Tibial nerve (tissue), 4 donors: Measurements from ENCODE around the gene SLC33A1. TPM values are rescaled to one million over a fixed set of nuclear protein-coding genes. Genes with fewer than 3 reads are reported as not detected.
A peak's percentile ranks its signal among the peaks of the same experiment; 100 is the strongest.
"Not testable (repeated sequence)": the region's sequence is repeated elsewhere in the genome, so short reads cannot be mapped to it uniquely, and the experiment has no call there.

Source experiments
- DNase-seq, 2 donors: peaks; one replicate each; pipeline ENCODE4 v3.0.0-alpha.2; 2019; ENCODE audit warnings: low spot score in 2 of 2
- H3K27ac ChIP-seq, 4 donors: fragments of 200-600 bp; sonication (generic) in 3 of 4; one replicate each; pipeline ENCODE4 v1.5.1; 2017 to 2019; ENCODE audit warnings: mild to moderate bottlenecking in 1 of 4
- H3K27me3 ChIP-seq, 2 donors: fragments of 200-600 bp; sonication (generic) in 1 of 2; one replicate each; pipeline versions ENCODE4 v1.5.1 to v1.6.0; 2017 to 2019
- H3K36me3 ChIP-seq, 3 donors: fragments of 200-600 bp; sonication (generic); one replicate each; pipeline ENCODE4 v1.5.1; 2018 to 2019
- H3K4me1 ChIP-seq, 4 donors: fragments of 200-600 bp; sonication (generic) in 3 of 4; one replicate each; pipeline ENCODE4 v1.5.1; 2017 to 2019
- H3K4me3 ChIP-seq, 4 donors: fragments of 200-600 bp; sonication (generic) in 3 of 4; one replicate each; pipeline ENCODE4 v1.5.1; 2017 to 2019; ENCODE audit warnings: mild to moderate bottlenecking in 1 of 4, moderate library complexity in 1 of 4
- H3K9me3 ChIP-seq, 4 donors: fragments of 200-600 bp; sonication (generic) in 3 of 4; one replicate each; pipeline ENCODE4 v1.5.1; 2017 to 2019
- CTCF ChIP-seq, 5 experiments: fragments of 200-600 bp in 3 of 5; fragments of 450-650 bp in 2 of 5; sonication (generic) in 3 of 5; IDR thresholded peaks; one replicate each; pipeline ENCODE4 v1.5.1; 2016 to 2019; ENCODE audit warnings: antibody characterized with exemption in 5 of 5, mild to moderate bottlenecking in 3 of 5, moderate library complexity in 2 of 5
- EP300 ChIP-seq, 2 donors: sonication (generic); formaldehyde crosslinking; IDR thresholded peaks; one replicate each; pipeline ENCODE4 v1.6.1; 2017; ENCODE audit warnings: antibody characterized with exemption in 2 of 2, mild to moderate bottlenecking in 1 of 2
- POLR2A ChIP-seq, 2 donors: fragments of 450-650 bp; IDR thresholded peaks; one replicate each; pipeline ENCODE4 v1.6.1; 2017; ENCODE audit warnings: antibody characterized with exemption in 2 of 2, mild to moderate bottlenecking in 2 of 2, moderate library complexity in 2 of 2
- WGBS, 2 donors: methylation state at CpG; one replicate each; pipeline ENCODE4 v1.1.5; 2018; 5-methylcytosine and 5-hydroxymethylcytosine counted together
- total RNA-seq, 4 donors: library from RNA; depleted of rRNA; stranded (reverse); fragments of >200 nt; gene quantifications; one replicate each; pipeline ENCODE4 v1.1.0, GENCODE V29; 2016

The SLC33A1 gene
- total RNA-seq, 4 donors from 2014 or later = 26.4 to 30.6 (median 29.6) TPM

GRCh38 chr3:155870945-155871745 is 16.9 kb upstream of the SLC33A1 start:
- peak overlapping the region; percentile 88 to 98 (median 94) for H3K4me3 ChIP-seq
- H3K36me3 ChIP-seq = no peaks in the 10 kb centered on the region
- WGBS, 2 donors = 0 to 1% methylated on average over 32 to 50 of the region's 85 CpGs
- H3K9me3 ChIP-seq = no peaks in the 10 kb centered on the region
- TF ChIP-seq EP300 (IDR thresholded peaks at IDR 0.05) (peak in 1 of 2 donors; percentile 42), POLR2A (IDR thresholded peaks at IDR 0.05) (no peak)
- H3K27me3 ChIP-seq = no peaks in the 10 kb centered on the region
- H3K27ac ChIP-seq = peak overlapping the region; percentile 94 to 97 (median 96)
- peaks cover 0 to 42% (median 16%) of the 10 kb centered on the region in 4 donors for H3K4me1 ChIP-seq
- peak; percentile 35 to 41 for DNase-seq

DNA sequence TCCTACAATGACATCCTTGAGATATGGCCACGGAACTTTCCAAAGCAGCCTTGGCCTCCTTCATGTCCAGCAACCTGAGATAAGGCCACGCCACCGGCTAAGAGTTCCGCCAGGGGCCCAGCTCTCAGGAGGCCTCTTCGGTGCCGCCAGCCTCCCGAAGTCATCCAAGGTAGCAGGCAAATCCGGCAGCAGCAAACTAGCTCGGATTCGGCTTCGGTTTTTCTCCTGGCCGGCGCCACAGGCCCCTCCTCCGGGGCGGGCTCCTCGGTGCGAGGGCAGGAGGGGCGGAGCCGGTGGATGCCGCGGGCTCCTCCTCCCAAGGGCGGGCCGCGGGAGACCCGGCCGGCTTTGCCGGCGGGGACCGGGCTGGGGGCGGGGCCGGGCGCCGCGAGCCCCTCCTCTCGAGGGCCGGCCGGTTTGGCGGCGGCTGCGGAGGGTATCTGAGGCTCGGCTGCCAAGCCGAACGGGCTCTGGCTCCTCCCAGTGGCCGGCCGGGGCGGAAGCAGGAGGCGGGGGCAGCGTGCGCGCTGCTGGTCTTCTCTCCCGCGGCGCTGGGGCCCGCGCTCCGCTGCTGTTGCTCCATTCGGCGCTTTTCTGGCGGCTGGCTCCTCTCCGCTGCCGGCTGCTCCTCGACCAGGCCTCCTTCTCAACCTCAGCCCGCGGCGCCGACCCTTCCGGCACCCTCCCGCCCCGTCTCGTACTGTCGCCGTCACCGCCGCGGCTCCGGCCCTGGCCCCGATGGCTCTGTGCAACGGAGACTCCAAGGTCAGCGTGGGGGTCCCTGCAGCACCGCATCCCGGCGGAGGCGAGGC is 16.1 kb upstream of the SLC33A1 start, which contains the start of gene GMPS:
TSS of gene GMPS (plus strand) at position 518 of the 812 bp plus-strand sequence. CDS start at position 739, 221 bp downstream.
- peak; percentile 78 to 86 for DNase-seq
- Histone ChIP-seq H3K4me3 (peak within 1 kb of the TSS; percentile 88 to 98 (median 94)), H3K27me3 (no peaks in the 10 kb centered on the region), H3K9me3 (no peaks in the 10 kb centered on the region), H3K36me3 (no peaks in the 10 kb centered on the region), H3K4me1 (peaks cover 0 to 36% (median 13%) of the 10 kb centered on the region in 4 donors), H3K27ac (peak within 1 kb of the TSS; percentile 94 to 97 (median 96))
- 0% methylated on average over 21 to 56 of the region's 83 CpGs for WGBS, 2 donors
- peak; percentile 60 to 84 (median 74) for TF ChIP-seq CTCF (IDR thresholded peaks at IDR 0.05)
- TF ChIP-seq POLR2A (IDR thresholded peaks at IDR 0.05) = peak; percentile 67 to 82
- peak in 1 of 2 donors; percentile 85 for TF ChIP-seq EP300 (IDR thresholded peaks at IDR 0.05)

- Histone ChIP-seq H3K4me1 (peaks cover 0 to 31% (median 13%) of the 10 kb centered on the region in 4 donors), H3K4me3 (peak overlapping the region; percentile 58 to 94 (median 90)), H3K27me3 (no peaks in the 10 kb centered on the region), H3K9me3 (no peaks in the 10 kb centered on the region), H3K27ac (peak overlapping the region; percentile 52 to 97 (median 96)), H3K36me3 (no peaks in the 10 kb centered on the region)
- TF ChIP-seq CTCF (IDR thresholded peaks at IDR 0.05) (no peak), EP300 (IDR thresholded peaks at IDR 0.05) (no peak), POLR2A (IDR thresholded peaks at IDR 0.05) (no peak)
- WGBS, 2 donors = 25 to 34% methylated on average over 3 of the region's 3 CpGs
- no peak for DNase-seq
These were observed 15.5 kb upstream of the SLC33A1 start for GRCh38 chr3:155869691-155870090.

GRCh38 chr3:155863072-155863784 is 9.0 kb upstream of the SLC33A1 start:
- no peak overlapping the region for H3K27ac ChIP-seq
- H3K9me3 ChIP-seq = no peaks in the 10 kb centered on the region
- WGBS, 2 donors = 85 to 86% methylated on average over 12 of the region's 12 CpGs
- no peaks in the 10 kb centered on the region for H3K36me3 ChIP-seq
- TF ChIP-seq POLR2A (IDR thresholded peaks at IDR 0.05) (no peak), CTCF (IDR thresholded peaks at IDR 0.05) (no peak), EP300 (IDR thresholded peaks at IDR 0.05) (no peak)
- peaks cover 0 to 5% (median 0%) of the 10 kb centered on the region in 4 donors for H3K4me1 ChIP-seq
- DNase-seq = no peak
- H3K4me3 ChIP-seq = no peak overlapping the region
- no peaks in the 10 kb centered on the region for H3K27me3 ChIP-seq

GRCh38 chr3:155862290-155862982 is 8.2 kb upstream of the SLC33A1 start:
- WGBS, 2 donors = 80 to 86% methylated on average over 12 of the region's 12 CpGs

More at GRCh38 chr3:155862290-155862982, 8.2 kb upstream of the SLC33A1 start:
- not testable (repeated sequence) for H3K27ac ChIP-seq, DNase-seq, H3K27me3 ChIP-seq, H3K9me3 ChIP-seq, H3K4me1 ChIP-seq, H3K36me3 ChIP-seq, H3K4me3 ChIP-seq
